Liver (tissue), 9 donors: ENCODE data around the gene PIWIL1. TPM values are rescaled to one million over a fixed set of nuclear protein-coding genes. Genes with fewer than 3 reads are reported as not detected.

Experiments
- DNase-seq: peaks from one replicate; pipeline ENCODE4 v3.0.0-alpha.2; 2017; ENCODE audit warnings: low spot score
- H3K27ac ChIP-seq, 2 donors: one replicate each; pipeline ENCODE4 v1.7.0; 2013; ENCODE audit warnings: inconsistent platforms in 2 of 2, low read length in 2 of 2, control low read depth in 1 of 2, low read depth in 1 of 2, mild to moderate bottlenecking in 1 of 2
- H3K27me3 ChIP-seq, 4 donors: one replicate each; pipeline versions ENCODE4 v1.6.1 to v1.7.0; 2013; ENCODE audit warnings: low read length in 3 of 4, inconsistent platforms in 1 of 4, mild to moderate bottlenecking in 1 of 4, moderate library complexity in 1 of 4; ENCODE audit not compliant: control insufficient read depth in 4 of 4, insufficient read depth in 4 of 4
- H3K36me3 ChIP-seq, 4 donors: one replicate each; pipeline versions ENCODE4 v1.6.1 to v1.7.0; 2013; ENCODE audit warnings: low read length in 3 of 4, mild to moderate bottlenecking in 3 of 4, low read depth in 1 of 4, moderate library complexity in 1 of 4; ENCODE audit not compliant: control insufficient read depth in 4 of 4, insufficient read depth in 3 of 4
- H3K4me1 ChIP-seq, 4 donors: one replicate each; pipeline versions ENCODE4 v1.6.1 to v1.7.0; 2013; ENCODE audit warnings: low read length in 3 of 4, mild to moderate bottlenecking in 3 of 4, moderate library complexity in 1 of 4; ENCODE audit not compliant: control insufficient read depth in 4 of 4, insufficient read depth in 4 of 4
- H3K4me3 ChIP-seq, 3 donors: one replicate each; pipeline versions ENCODE4 v1.6.1 to v1.7.0; 2013; ENCODE audit warnings: low read length in 3 of 3, control low read depth in 1 of 3, low read depth in 1 of 3, mild to moderate bottlenecking in 1 of 3
- H3K9ac ChIP-seq, 2 donors: one replicate each; pipeline ENCODE4 v1.7.0; 2013; ENCODE audit warnings: low read length in 2 of 2, mild to moderate bottlenecking in 2 of 2, moderate library complexity in 2 of 2, control low read depth in 1 of 2, low read depth in 1 of 2
- H3K9me3 ChIP-seq, 4 donors: one replicate each; pipeline versions ENCODE4 v1.6.1 to v1.7.0; 2013; ENCODE audit warnings: low read length in 3 of 4; ENCODE audit not compliant: control insufficient read depth in 4 of 4
- ATF3 ChIP-seq: IDR thresholded peaks from 2 replicates; pipeline ENCODE4 v1.6.1; 2016; ENCODE audit warnings: antibody characterized with exemption
- EGR1 ChIP-seq, 2 donors: IDR thresholded peaks; 2 replicates each; pipeline ENCODE4 v1.6.1; 2016 to 2018; ENCODE audit warnings: antibody characterized with exemption in 2 of 2, low read depth in 2 of 2
- FOXA2 ChIP-seq: IDR thresholded peaks from 2 replicates; pipeline ENCODE4 v1.6.1; 2016; ENCODE audit warnings: antibody characterized with exemption
- HNF4A ChIP-seq, 2 donors: conservative IDR thresholded peaks; 2 replicates each; pipeline ENCODE4 v1.6.1; 2016; ENCODE audit warnings: antibody characterized with exemption in 2 of 2, mild to moderate bottlenecking in 2 of 2
- HNF4G ChIP-seq: IDR thresholded peaks from 2 replicates; pipeline ENCODE4 v1.6.1; 2016; ENCODE audit warnings: antibody characterized with exemption
- JUND ChIP-seq, 2 donors: IDR thresholded peaks; 2 replicates each; pipeline ENCODE4 v1.6.1; 2016; ENCODE audit warnings: antibody characterized with exemption in 2 of 2
- MAX ChIP-seq: IDR thresholded peaks from 2 replicates; pipeline ENCODE4 v1.6.1; 2016; ENCODE audit warnings: antibody characterized with exemption
- NR2F2 ChIP-seq: IDR thresholded peaks from 2 replicates; pipeline ENCODE4 v1.6.1; 2016; ENCODE audit warnings: antibody characterized with exemption
- RAD21 ChIP-seq, 2 donors: IDR thresholded peaks; 2 replicates each; pipeline ENCODE4 v1.6.1; 2016; ENCODE audit warnings: antibody characterized with exemption in 2 of 2, mild to moderate bottlenecking in 2 of 2
- REST ChIP-seq: IDR thresholded peaks from 2 replicates; pipeline ENCODE4 v1.6.1; 2016; ENCODE audit warnings: antibody characterized with exemption, mild to moderate bottlenecking
- RXRA ChIP-seq, 2 donors: IDR thresholded peaks; 2 replicates each; pipeline ENCODE4 v1.6.1; 2017 to 2018; ENCODE audit warnings: antibody characterized with exemption in 2 of 2, mild to moderate bottlenecking in 1 of 2
- SP1 ChIP-seq: IDR thresholded peaks from 2 replicates; pipeline ENCODE4 v1.6.1; 2018; ENCODE audit warnings: antibody characterized with exemption, mild to moderate bottlenecking
- TAF1 ChIP-seq: conservative IDR thresholded peaks from 2 replicates; pipeline ENCODE4 v1.6.1; 2016; ENCODE audit warnings: antibody characterized with exemption, mild to moderate bottlenecking
- ZBTB33 ChIP-seq: IDR thresholded peaks from 2 replicates; pipeline ENCODE4 v1.6.1; 2016; ENCODE audit warnings: antibody characterized with exemption
- WGBS: extraction: QIAGEN DNeasy Blood & Tissue Kit; methylation state at CpG from one replicate; pipeline ENCODE4 v1.1.7; 2013; 5-methylcytosine and 5-hydroxymethylcytosine counted together
- polyA plus RNA-seq, 2 donors: library from polyadenylated mRNA; stranded (reverse) in 1 of 2; unstranded in 1 of 2; fragments of 200-250 nt in 1 of 2; fragments of >200 nt in 1 of 2; fragmentation: Nextera tagmentation in 1 of 2; extraction: Ambion mirVana in 1 of 2; gene quantifications; one replicate each; pipeline versions ENCODE4 v1.2.1 to v1.2.3, GENCODE V29; 2013 to 2015
- total RNA-seq, 2 donors: library from RNA; depleted of rRNA; stranded (reverse); fragments of >200 nt; gene quantifications; one replicate each; pipeline ENCODE4 v1.2.3, GENCODE V29; 2014
- donor health status: healthy.
- donor health status: healthy.
- donor health status: healthy.
- donor health status: healthy.
- donor health status: healthy.

The PIWIL1 gene
- total and polyA plus RNA-seq, 4 donors: 0.01 TPM; not detected in 3

- TF ChIP-seq ZBTB33 (no peak), FOXA2 (no peak), RAD21 (IDR thresholded peaks at IDR 0.05) (no peak), JUND (IDR thresholded peaks at IDR 0.05) (no peak), TAF1 (no peak), HNF4G (no peak), SP1 (no peak), NR2F2 (no peak), MAX (no peak), RXRA (IDR thresholded peaks at IDR 0.05) (no peak), HNF4A (conservative IDR thresholded peaks at IDR 0.05) (no peak)
Observed at GRCh38 chr12:130412384-130412783, 74.7 kb downstream of the PIWIL1 start (continued).

- Histone ChIP-seq H3K4me1 (no peaks in the 10 kb centered on the region), H3K27ac (no peak overlapping the region), H3K36me3 (no peaks in the 10 kb centered on the region), H3K9ac (no peak overlapping the region), H3K4me3 (no peak overlapping the region), H3K9me3 (no peaks in the 10 kb centered on the region), H3K27me3 (peaks cover 0 to 6% (median 2%) of the 10 kb centered on the region in 4 donors)
- no peak for TF ChIP-seq NR2F2
- no peak for TF ChIP-seq REST
- no peak for TF ChIP-seq RXRA (IDR thresholded peaks at IDR 0.05)
- no peak for TF ChIP-seq ATF3
- TF ChIP-seq EGR1 (IDR thresholded peaks at IDR 0.05; ENCODE audit: low read depth in 2 of 2): no peak
- no peak for TF ChIP-seq ZBTB33
- no peak for TF ChIP-seq RAD21 (IDR thresholded peaks at IDR 0.05)
- no peak for DNase-seq
- 86% methylated on average over 18 of the region's 18 CpGs for WGBS
Observed at GRCh38 chr12:130413909-130414308, 76.2 kb downstream of the PIWIL1 start.

GRCh38 chr12:130414381-130414780 lies 76.7 kb downstream of the PIWIL1 start:
- WGBS: 77% methylated on average over 7 of the region's 7 CpGs

More at GRCh38 chr12:130414381-130414780, 76.7 kb downstream of the PIWIL1 start:
- H3K4me1 ChIP-seq: no peaks in the 10 kb centered on the region
- no peaks in the 10 kb centered on the region for H3K36me3 ChIP-seq
- H3K27ac ChIP-seq: no peak overlapping the region
- H3K27me3 ChIP-seq: peaks cover 0 to 6% (median 2%) of the 10 kb centered on the region in 4 donors
- no peak overlapping the region for H3K9ac ChIP-seq
- H3K4me3 ChIP-seq: no peak overlapping the region
- H3K9me3 ChIP-seq: no peaks in the 10 kb centered on the region
- no peak for TF ChIP-seq HNF4G
- TF ChIP-seq NR2F2: no peak
- TF ChIP-seq EGR1 (IDR thresholded peaks at IDR 0.05; ENCODE audit: low read depth in 2 of 2): no peak
- no peak for TF ChIP-seq ATF3
- no peak for TF ChIP-seq HNF4A (conservative IDR thresholded peaks at IDR 0.05)
- TF ChIP-seq RXRA (IDR thresholded peaks at IDR 0.05): no peak
- no peak for TF ChIP-seq RAD21 (IDR thresholded peaks at IDR 0.05)
- no peak for DNase-seq
